ENCODE data around the gene LRRC4B. TPM values are rescaled to one million over a fixed set of nuclear protein-coding genes. Genes with fewer than 3 reads are reported as not detected.

Gene LRRC4B
- total RNA-seq, 4 donors from 2014 or later = 0.23 to 1.8 (median 0.35) TPM

Other genes with a start within 250 kb of the LRRC4B start
- 1 to 10 TPM in 3 of 4 donors, under 1 TPM in 1; 0.53 to 2.0 (median 1.7) TPM for gene KCNC3, start 239.1 kb downstream of the LRRC4B start, total RNA-seq
- 1 to 10 TPM in 3 of 4 donors, under 1 TPM in 1; 0.51 to 5.9 (median 2.6) TPM for gene NAPSA, start 202.8 kb downstream of the LRRC4B start, total RNA-seq
- 100 to 1,000 TPM in 3 of 4 donors, 10 to 100 TPM in 1; 83.1 to 112 (median 103) TPM for gene NR1H2, start 192.0 kb downstream of the LRRC4B start, total RNA-seq
- 10 to 100 TPM; 16.8 to 26.6 (median 20.0) TPM for gene POLD1, start 184.1 kb downstream of the LRRC4B start, total RNA-seq
- gene SPIB, start 149.5 kb downstream of the LRRC4B start, total RNA-seq = not detected
- gene MYBPC2, start 135.5 kb downstream of the LRRC4B start, total RNA-seq = 1 to 10 TPM in 1 of 4 donors, under 1 TPM in 2, not detected in 1; 0.05 to 1.3 (median 0.15) TPM
- 10 to 100 TPM; 35.1 to 93.5 (median 67.5) TPM for gene EMC10, start 91.9 kb downstream of the LRRC4B start, total RNA-seq
- gene GARIN5A, start 91.6 kb downstream of the LRRC4B start, total RNA-seq = 1 to 10 TPM; 1.7 to 5.9 (median 3.3) TPM
- 10 to 100 TPM in 3 of 4 donors, 1 to 10 TPM in 1; 8.5 to 25.0 (median 21.2) TPM for gene JOSD2, start 57.2 kb downstream of the LRRC4B start, total RNA-seq
- not detected for gene ASPDH, start 54.5 kb downstream of the LRRC4B start, total RNA-seq
- gene SYT3, start 71.4 kb upstream of the LRRC4B start, total RNA-seq = under 1 TPM in 3 of 4 donors, not detected in 1; 0.29 to 0.49 (median 0.42) TPM
- gene C19orf81, start 81.0 kb upstream of the LRRC4B start, total RNA-seq = 1 to 10 TPM in 1 of 4 donors, under 1 TPM in 1, not detected in 2; 0.91 to 1.4 TPM
- gene SHANK1, start 151.4 kb upstream of the LRRC4B start, total RNA-seq = 1 to 10 TPM in 2 of 4 donors, under 1 TPM in 2; 0.30 to 1.6 (median 0.67) TPM
- 10 to 100 TPM in 2 of 4 donors, 1 to 10 TPM in 2; 9.5 to 19.2 (median 11.9) TPM for gene CLEC11A, start 154.9 kb upstream of the LRRC4B start, total RNA-seq
- not detected for gene GPR32, start 202.0 kb upstream of the LRRC4B start, total RNA-seq
- gene ACP4, start 222.0 kb upstream of the LRRC4B start, total RNA-seq = 1 to 10 TPM in 1 of 4 donors, under 1 TPM in 1, not detected in 2; 0.58 to 3.1 TPM

Measured in lower leg skin (tissue), 4 donors.